ENCODE results near the gene WFDC8.

The WFDC8 gene

GRCh38 chr20:45523821-45524220, 55.3 kb downstream of the WFDC8 start:
- no peak for TF ChIP-seq CTCF (IDR thresholded peaks at IDR 0.05)
- no peaks in the 10 kb centered on the region for H3K36me3 ChIP-seq
- H3K27me3 ChIP-seq = peaks cover 0 to 9% of the 10 kb centered on the region in 2 donors
- H3K9me3 ChIP-seq = no peaks in the 10 kb centered on the region
- intact Hi-C loops (cut with DNase I; ENCODE audit: low total_unique reads) = no loop called here
- H3K4me1 ChIP-seq = no peaks in the 10 kb centered on the region
- DNase-seq = no peak
- no peak overlapping the region for H3K27ac ChIP-seq
- no peak overlapping the region for H3K4me3 ChIP-seq

GRCh38 chr20:45518282-45518681, 60.8 kb downstream of the WFDC8 start:
- no peak for TF ChIP-seq CTCF (IDR thresholded peaks at IDR 0.05)
- H3K27me3 ChIP-seq = peaks cover 0 to 2% of the 10 kb centered on the region in 2 donors
- no peaks in the 10 kb centered on the region for H3K36me3 ChIP-seq
- H3K27ac ChIP-seq = no peak overlapping the region
- DNase-seq = no peak
- H3K4me3 ChIP-seq = no peak overlapping the region
- H3K4me1 ChIP-seq = no peaks in the 10 kb centered on the region
- H3K9me3 ChIP-seq = no peaks in the 10 kb centered on the region
- intact Hi-C loops (cut with DNase I; ENCODE audit: low total_unique reads) = no loop called here

GRCh38 chr20:45515147-45515913, 63.8 kb downstream of the WFDC8 start, which contains the start of gene SPINT3:
SPINT3 (minus strand) TSS chr20:45515622; CDS start chr20:45515608, 14 bp downstream.
- Histone ChIP-seq H3K4me1 (no peaks in the 10 kb centered on the region), H3K36me3 (no peaks in the 10 kb centered on the region), H3K9me3 (no peaks in the 10 kb centered on the region), H3K4me3 (no peak within 1 kb of the TSS), H3K27ac (no peak within 1 kb of the TSS), H3K27me3 (no peaks in the 10 kb centered on the region)
- DNase-seq = no peak
- no peak for TF ChIP-seq CTCF (IDR thresholded peaks at IDR 0.05)
- intact Hi-C loops (cut with DNase I; ENCODE audit: low total_unique reads) = no loop called here

- H3K27me3 ChIP-seq = peaks cover 0 to 3% of the 10 kb centered on the region in 2 donors
- no peaks in the 10 kb centered on the region for H3K36me3 ChIP-seq
- H3K27ac ChIP-seq = no peak overlapping the region
- H3K9me3 ChIP-seq = no peaks in the 10 kb centered on the region
- TF ChIP-seq CTCF (IDR thresholded peaks at IDR 0.05) = no peak
- H3K4me1 ChIP-seq = no peaks in the 10 kb centered on the region
- no peak for DNase-seq
- intact Hi-C loops (cut with DNase I; ENCODE audit: low total_unique reads) = no loop called here
- no peak overlapping the region for H3K4me3 ChIP-seq
Measured at GRCh38 chr20:45510242-45510862, 68.7 kb downstream of the WFDC8 start.

- H3K27ac ChIP-seq = no peak overlapping the region
- peaks cover 0 to 8% of the 10 kb centered on the region in 2 donors for H3K27me3 ChIP-seq
- H3K4me1 ChIP-seq = no peaks in the 10 kb centered on the region
- no peak for TF ChIP-seq CTCF (IDR thresholded peaks at IDR 0.05)
- DNase-seq = no peak
- H3K9me3 ChIP-seq = no peaks in the 10 kb centered on the region
- intact Hi-C loops (cut with DNase I; ENCODE audit: low total_unique reads) = no loop called here
- H3K4me3 ChIP-seq = no peak overlapping the region
- no peaks in the 10 kb centered on the region for H3K36me3 ChIP-seq
Measured at GRCh38 chr20:45509091-45509490, 70.0 kb downstream of the WFDC8 start.

All from tibial artery (tissue), 4 donors.